SK-N-MC (cell line): ENCODE measurements around the gene MAP10.

Experiments
- EZH2 ChIP-seq: fragments of 200-600 bp; sonication (generic); IDR thresholded peaks from one replicate; pipeline ENCODE4 v1.6.1; 2017; ENCODE audit warnings: antibody characterized with exemption
- POLR2AphosphoS5 ChIP-seq: IDR thresholded peaks from 2 replicates; pipeline ENCODE4 v1.6.1; 2012; ENCODE audit warnings: mild to moderate bottlenecking, low read depth, low read length, borderline replicate concordance

GRCh38 chr1:232813760-232814159 lies 8.5 kb downstream of the MAP10 start:
- no peak for TF ChIP-seq EZH2
- no peak for TF ChIP-seq POLR2AphosphoS5
